NCI-H524 (cell line): ENCODE measurements around the gene RAN.
"Not testable (repeated sequence)": the region's sequence is repeated elsewhere in the genome, so short reads cannot be mapped to it uniquely, and the experiment has no call there.

Experiments
- DNase-seq, 2 experiments: peaks; one replicate each; lab custom pipeline; 2025; lab: John Stamatoyannopoulos, UW

RAN gene

DNA sequence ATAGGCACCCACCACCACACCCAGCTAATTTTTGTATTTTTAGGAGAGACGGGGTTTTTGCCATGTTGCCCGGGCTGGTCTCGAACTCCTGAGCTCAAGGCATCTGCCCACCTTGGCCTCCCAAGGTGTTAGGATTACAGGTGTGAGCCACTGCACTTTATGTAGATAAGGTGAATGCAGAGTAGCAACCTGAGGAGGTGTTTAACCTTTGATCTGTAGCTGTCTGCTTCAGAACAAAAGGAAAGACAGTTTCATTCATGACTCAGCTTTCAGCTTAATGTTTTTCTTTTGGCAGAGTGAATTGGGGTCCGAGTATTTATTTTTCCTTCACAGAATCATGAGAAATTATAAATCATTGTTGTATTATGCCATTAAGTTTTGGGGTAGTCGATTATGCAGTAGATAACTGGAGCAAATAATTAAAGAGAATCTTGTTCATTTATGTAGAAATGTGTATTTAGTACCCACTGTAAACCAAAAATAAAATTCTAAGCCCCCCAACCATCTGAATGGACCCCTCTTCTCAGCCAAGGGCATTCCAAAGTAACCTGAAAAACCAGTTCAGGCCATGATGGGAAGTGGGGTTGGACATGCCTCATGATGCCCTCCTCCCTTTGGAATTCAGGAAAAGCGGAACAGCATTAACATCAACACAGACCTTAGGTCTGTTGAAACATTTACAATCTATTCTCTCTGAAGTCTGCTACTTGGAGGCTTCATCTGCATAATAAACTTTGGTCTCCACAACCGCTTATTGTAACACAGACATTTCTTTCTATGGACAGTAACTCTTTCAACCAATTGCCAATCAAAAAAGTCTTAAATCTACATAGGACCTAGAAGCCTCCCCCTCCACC, 22.1 kb upstream of the RAN start:
- no peak for DNase-seq

DNA sequence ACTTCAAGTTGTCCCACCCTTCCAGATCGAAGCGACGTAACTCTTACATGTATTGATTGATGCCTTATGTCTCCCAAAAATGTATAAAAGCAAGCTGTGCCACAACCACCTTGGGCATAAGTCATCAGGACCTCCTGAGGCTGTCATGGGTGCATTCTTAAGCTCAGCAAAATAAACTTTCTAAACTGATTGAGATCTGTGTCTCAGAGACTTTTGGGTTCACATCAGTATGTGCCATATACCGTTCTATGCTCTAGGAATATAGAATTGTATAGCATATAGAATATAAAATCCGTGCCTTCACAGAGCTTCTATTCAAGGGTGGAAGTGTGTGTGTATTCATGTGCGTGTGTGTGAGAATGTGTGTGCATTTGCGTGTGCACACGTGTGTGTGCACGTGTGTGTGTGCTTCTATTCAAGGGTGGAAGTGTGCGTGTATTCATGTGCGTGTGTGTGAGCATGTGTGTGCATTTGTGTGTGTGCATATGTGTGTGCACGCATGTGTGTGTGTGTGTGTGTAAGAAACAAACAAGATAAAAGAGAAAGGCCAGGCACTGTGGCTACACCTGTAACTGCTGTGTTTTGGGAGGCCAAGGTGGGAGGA, 21.3 kb upstream of the RAN start:
- DNase-seq, result no peak

DNA sequence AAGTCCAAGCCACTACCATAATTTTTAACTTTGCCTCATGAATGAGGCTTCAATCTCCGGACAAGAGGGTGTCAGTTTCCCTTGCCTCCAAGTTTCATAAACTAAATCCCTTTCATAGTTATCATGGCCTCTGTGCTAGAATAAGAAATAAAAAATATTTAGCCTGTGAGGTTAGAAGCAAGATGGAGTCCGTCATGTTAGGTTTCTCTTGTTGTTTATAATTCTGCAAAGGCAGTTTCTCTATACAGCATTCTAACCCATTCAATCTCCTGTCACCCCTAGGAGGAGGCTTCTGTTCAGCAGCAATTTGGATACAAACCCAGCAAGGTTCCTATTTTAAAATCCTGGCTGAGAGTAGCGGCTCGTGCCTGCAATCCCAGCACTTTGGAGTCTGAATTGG, 15.8 kb upstream of the RAN start:
- DNase-seq, result no peak

DNA sequence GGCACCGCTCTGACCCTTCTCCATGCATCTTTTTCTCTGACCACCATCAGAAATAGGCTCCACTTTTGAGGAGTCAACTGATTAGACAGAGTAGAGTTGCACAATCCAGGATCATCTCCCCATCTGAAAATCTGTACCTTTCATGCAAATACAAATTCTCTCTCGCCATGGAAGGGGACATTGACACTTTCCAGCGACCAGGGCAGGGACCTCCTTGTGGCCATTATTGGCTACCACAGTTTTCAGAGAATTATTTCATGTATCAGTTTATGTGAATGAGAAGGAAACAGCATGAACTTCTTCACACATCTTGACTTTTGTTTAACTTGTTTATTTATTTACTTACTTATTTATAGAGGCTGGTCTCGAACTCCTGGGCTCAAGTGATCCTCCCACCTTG, 13.8 kb upstream of the RAN start:
- no peak for DNase-seq

DNA sequence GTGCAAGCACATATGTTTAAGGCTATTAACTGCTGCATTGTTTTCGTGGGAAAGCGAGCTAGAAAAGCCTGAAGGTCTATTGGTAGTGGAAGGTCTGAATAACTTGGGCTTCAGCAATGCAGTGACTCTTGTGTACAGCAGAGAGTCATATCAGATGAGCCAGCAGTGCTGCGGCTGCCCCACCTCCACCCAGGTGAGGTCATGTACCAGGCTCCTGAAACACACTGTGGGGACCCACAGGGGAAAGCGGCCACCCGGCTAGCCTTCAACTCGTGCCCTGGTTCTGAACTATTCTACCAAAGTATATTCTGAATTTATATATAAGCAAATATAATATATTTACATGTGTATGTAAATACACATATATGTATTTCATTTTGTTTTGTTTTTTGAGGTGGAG, 12.7 kb upstream of the RAN start:
- DNase-seq, result no peak

DNA sequence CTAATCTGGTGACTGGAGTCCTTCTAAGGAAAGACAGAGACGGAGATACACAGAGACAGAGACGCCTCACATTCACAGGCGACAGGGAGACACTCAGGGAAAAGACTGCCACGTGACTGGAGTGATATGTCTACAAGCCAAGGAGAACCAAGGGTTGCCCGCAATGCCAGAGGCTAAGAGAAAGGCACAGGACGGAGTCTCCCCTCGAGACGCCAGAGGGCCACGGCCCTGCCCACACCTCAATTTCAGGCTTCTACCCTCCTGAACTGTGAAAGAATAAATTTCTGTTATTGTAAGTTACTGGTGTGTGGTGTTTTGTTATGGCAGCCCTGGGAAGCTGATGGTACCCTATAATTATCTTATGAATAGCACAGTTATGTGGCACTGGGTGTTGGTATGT, 11.6 kb upstream of the RAN start:
- no peak for DNase-seq

DNA sequence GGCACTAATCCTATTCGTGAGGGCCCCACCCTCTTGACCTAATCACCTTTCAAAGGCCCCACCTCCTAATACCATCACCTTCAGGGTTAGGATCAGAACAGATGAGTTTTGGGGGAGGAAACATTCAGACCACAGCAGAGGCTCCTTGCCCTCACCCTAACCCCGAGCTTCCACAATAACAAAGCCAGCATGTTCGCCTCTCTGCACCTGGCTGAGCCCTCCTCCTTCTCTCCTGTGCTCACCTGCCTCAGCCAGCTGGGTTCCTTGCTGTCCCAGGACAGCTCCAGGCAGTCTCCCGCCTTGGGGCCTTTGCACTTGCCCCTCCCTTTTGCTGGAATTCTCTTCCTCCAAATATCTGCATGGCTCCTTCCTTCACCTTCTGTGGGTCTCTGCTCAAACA, 9.7 kb upstream of the RAN start:
- DNase-seq, result no peak

DNA sequence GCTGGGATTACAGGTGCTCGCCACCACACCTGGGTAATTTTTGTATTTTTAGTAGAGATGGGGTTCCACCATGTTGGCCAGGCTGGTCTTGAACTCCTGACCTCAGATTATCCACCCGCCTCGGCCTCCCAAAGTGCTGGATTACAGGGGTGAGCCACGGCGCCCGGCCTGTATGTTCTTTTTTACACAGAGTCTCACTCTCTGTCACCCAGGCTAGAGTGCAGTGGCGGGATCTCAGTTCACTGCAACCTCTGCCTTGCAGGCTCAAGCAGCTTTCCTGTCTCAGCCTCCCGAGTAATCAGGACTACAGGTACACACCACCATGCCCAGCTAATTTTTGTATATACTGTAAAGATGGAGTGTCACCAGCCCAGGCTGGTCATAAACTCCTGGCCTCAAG, 9.1 kb upstream of the RAN start:
- not testable (repeated sequence) for DNase-seq

DNA sequence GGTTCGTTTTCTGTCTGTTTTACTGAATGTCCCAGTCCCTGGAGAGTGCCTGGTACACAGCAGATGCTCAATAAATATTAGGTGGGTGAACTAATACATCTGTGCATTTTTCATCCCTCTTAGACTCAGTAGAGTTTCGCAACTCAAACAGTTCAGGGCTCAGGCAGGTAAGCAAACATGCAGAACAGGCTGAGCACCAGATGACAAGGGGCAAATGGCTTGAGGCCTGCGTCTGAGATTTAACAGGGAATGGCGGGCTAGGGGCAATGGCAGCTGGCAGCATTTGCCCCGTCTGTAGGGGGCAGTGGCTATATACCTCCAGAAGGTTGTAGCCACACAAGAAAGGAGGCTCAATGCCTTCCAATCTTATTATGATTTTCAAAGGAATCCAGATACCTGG, 8.6 kb upstream of the RAN start:
- DNase-seq, result no peak

DNA sequence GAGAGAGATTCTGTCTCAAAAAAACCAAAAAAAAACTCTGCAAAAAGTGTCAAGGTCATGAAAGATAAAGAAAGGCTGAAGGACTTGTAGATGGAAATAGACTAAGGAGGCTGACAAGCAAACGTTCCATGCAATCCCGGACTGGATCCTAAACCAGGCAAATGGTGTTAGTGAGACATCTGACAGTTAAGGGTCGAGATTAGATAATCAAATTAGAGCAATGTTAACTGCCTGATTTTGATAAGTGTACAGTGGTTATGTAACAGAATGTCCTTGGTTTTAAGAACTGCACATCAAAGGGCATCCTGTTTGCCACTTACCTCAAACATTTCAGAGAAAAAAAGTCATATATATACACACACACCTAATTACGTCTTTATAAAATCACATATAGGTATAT, 3.5 kb upstream of the RAN start:
- DNase-seq, result no peak

DNA sequence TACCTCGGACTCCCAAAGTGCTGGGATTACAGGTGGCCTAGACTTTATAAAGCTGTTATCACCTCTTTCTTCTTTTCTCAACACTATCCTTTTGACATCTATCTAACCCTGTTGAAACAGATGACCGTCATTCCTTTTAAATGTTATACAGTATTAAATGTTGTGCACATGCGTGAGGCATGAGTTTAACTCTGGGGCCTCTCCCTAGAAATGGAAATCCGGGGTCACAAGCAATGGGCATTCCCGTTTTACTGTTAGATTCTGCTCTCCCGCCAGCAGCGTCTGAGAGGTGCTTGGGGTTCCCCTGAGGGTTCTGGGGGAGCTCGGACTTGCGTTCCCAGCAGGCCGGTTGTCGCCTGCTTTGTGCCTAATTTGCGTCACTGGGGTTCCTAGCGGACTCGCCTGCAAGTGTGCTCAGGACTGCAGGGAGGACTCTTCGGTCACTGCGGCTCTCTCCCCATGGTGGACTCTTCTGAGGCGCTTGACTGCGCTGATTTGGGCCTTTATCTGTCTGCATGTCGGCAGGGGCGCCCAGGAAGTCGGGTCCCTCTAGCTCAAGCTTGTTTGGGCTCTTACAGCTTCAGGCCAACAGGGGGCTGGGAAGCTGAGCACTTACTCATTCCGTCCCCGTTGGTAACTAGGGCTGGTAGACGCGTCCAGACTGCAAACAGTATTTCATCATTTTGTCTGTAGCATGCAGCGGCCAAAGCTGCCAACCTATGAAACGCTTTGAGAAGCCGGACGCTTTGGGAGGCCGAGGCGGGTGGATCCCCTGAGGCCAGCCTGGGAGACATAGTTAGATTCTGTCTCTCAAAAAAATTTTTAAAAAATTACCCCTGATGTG, 1.2 kb upstream of the RAN start:
- peak in 1 of 2 experiments; percentile 22 for DNase-seq

DNA sequence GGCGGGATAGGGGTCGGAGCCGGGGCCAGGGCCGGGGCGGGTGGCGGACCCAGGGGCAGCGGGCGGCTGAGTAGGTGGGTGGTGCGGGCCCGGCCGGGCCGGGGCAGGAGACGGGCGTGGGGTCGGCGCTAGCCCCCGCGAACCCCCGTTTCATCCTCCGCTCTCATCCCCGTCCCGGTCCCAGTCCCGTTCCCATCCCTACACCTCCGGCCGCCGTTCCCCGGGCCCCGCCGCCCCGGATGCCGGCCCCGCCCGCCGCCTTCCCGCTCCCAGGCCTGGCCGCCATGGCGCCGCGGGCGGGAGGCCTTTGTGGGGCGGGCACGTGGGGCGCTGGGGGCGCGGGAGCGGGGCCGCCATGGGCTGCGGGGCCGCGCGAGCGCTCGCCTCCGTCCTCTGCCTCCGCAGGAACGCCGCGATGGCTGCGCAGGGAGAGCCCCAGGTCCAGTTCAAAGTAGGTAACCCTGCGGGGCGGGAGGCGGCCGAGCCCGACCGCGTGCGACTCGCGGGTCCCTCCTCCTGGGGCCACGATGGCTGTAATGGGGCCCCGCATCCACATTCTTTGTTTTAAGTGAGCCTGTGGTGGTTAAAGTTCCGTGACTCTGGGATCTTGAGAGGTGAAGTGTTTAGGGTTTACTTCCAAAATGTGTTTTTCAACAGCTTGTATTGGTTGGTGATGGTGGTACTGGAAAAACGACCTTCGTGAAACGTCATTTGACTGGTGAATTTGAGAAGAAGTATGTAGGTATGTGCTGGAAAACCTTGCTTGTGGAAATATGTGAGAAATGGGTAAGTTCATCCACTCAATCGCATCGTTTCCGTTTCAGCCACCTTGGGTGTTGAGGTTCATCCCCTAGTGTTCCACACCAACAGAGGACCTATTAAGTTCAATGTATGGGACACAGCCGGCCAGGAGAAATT, 572 bp downstream of the RAN start:
- peak in 1 of 2 experiments; percentile 14 for DNase-seq

DNA sequence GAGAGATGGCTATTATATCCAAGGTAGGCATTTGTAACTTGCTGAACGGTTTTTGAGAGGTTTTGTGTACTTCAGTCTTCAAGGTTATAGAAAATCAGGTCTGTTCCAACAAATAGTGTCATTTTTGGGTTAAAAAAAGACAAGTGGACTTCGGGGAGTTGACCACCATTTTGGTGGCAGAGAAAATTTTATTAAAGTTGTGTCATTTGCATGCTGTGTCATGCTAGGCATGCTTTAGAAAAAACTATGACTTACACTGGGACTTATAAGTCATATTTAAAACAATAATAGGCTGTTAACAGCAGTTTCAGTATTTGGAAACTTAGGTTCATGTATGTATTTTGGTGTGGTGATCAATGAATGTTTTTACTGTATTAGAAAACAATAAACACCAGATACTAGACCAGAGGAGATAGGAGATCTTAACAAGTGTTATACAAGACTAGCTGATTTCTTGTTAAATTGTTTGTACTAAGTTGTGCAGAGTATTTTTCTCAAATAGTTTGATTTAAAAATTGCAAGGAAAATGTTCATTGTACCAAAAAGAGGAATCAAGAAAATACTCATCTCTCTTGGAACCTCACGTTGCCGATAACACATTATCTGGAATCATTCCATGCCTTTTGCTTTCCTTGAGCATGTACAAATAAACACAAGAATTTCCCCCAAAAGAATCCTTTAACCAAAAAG, 1.4 kb downstream of the RAN start:
- no peak for DNase-seq

DNA sequence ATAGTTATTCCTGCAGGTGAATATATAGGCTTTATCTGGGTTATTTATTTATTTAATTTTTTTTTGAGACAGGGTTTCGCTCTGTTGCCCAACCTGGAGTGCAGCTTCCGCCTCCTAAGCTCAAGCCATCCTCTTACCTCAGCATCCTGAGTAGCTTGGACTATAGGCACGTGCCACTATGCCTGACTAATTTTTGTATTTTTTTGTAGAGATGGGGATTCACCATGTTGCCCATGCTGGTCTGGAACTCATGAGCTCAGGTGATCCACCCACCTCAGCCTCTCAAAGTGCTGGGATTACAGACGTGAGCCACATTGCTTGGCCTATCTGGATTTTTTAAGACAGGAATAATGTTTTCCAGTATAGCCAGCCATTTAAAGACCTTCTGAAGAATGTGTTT, 2.0 kb downstream of the RAN start:
- no peak for DNase-seq

DNA sequence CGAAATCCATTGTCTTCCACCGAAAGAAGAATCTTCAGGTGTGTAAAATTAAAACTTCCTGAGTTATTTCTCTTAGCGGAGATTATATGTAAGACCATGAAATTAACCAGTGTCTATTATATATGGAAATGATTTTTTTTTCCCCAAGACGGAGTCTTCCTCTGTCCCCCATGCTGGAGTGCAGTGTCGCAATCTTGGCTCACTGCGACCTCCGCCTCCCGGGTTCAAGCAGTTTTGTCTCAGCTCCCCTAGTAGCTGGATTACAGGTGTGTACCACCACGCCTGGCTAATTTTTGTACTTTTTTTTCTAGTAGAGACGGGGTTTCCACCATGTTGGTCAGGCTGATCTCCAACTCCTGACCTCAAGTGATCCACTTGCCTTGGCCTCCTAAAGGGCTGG, 2.8 kb downstream of the RAN start:
- DNase-seq, result no peak

DNA sequence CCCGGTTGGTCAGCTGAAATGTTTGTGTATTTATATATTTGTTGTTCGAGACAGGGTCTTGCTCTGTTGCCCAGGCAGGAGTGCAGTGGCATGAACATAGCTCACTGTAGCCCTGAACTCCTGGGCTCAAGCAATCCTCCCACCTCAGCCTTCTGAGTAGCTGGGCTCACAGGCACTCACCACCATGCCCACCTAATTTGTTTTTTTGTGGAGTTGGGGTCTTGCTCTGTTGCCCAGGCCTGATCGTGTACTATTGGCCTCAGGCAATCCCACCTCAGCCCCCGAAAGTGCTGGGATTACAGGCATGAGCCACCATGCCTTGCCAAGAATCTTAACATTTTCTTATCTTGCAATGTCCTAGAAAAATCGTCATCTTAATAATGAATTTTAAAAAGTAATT, 3.3 kb downstream of the RAN start:
- no peak for DNase-seq

DNA sequence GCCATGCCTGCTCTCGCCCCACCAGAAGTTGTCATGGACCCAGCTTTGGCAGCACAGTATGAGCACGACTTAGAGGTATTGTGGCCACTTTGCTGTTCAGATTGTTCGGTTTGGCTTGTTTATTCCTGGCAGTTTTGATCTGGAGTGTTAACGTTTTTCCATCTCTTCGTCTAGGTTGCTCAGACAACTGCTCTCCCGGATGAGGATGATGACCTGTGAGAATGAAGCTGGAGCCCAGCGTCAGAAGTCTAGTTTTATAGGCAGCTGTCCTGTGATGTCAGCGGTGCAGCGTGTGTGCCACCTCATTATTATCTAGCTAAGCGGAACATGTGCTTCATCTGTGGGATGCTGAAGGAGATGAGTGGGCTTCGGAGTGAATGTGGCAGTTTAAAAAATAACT, 3.8 kb downstream of the RAN start:
- DNase-seq, result not testable (repeated sequence)

DNA sequence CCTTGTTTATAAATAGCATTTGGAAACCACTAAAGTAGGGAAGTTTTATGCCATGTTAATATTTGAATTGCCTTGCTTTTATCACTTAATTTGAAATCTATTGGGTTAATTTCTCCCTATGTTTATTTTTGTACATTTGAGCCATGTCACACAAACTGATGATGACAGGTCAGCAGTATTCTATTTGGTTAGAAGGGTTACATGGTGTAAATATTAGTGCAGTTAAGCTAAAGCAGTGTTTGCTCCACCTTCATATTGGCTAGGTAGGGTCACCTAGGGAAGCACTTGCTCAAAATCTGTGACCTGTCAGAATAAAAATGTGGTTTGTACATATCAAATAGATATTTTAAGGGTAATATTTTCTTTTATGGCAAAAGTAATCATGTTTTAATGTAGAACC, 4.4 kb downstream of the RAN start:
- DNase-seq, result no peak

DNA sequence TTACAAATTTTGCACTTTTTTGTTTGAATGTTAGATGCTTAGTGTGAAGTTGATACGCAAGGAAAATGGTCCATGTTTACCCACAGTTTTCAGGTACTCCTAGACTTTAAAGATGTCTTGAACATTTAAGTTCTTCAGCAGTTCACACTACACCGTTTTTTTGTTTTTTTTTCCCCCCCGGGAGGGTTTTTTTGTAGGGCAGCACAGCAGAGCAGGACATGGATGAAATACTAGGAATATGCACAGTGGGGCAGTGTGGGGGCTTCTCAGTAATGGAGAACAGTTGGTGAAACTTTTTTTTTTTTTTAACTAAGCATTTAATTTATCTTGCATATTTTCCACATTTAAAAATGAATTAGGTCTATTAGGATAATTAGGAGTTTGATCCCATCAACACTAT, 4.9 kb downstream of the RAN start:
- no peak for DNase-seq

DNA sequence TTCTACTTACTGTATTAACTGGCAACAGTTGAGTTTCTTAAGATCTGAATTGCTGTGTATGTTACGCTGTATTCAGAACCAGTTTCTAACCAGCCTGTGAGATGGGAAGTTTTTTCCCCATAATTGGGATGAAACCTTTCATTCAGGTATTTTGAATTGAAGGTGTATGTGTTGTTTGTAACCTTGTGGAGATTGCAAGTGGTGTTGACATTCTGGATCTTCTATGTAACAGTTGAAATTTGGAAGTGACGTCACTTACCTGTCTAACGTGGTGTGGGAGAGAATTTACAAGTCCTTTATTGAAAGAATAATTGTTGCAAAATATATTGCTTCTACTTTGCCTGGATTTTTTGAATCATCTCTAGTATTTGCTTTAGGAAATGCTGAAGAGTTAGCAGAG, 5.5 kb downstream of the RAN start:
- DNase-seq, result no peak
